Fibroblast of mammary gland (primary cell): ENCODE data around the gene NFRKB.
"Not testable (repeated sequence)": the region's sequence is repeated elsewhere in the genome, so short reads cannot be mapped to it uniquely, and the experiment has no call there.

ENCODE experiments used
- DNase-seq: peaks from one replicate; pipeline ENCODE4 v3.0.0-alpha.2; 2010; ENCODE audit warnings: low read depth
- H3K4me3 ChIP-seq: 2 replicates; pipeline ENCODE4 v1.5.1; 2011; ENCODE audit warnings: low read depth, mild to moderate bottlenecking, low read length, moderate library complexity; ENCODE audit not compliant: control insufficient read depth
- CTCF ChIP-seq: conservative IDR thresholded peaks from 2 replicates; pipeline ENCODE4 v1.5.1; 2011; ENCODE audit warnings: low read depth, low read length, inconsistent platforms; ENCODE audit not compliant: control insufficient read depth, insufficient read depth

NFRKB gene

DNA sequence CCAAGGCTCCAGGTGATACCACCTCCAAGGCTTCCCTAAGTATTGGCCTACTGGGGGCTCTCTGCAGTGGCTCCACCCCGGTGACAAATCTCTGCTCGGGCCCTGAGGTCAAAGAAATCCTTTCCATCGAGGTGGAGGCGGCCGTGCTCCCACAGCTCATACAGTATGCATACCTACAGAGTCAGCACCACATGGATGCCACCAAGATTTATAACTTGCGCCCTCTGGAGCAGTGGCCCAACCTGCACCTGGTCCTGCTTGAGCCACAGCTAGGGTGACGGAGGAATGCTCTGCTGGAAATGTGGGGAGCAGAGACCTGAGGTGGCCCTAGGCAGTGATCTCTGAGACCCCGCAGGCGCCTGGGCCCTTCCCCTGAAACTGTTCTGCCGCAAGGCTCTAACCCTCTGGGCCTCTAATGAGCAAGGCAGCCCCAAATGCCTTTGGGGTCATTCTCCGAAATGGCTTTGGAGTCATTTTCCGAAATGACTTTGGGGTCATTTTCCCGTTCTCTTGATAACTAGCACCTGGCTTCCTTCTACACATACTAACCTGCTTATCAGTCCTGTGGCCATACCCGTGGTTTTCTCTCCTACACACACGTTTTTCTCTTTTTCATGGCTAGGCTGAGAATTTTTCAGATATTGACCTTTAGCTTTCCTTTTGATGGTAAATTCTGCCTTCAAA, 45.8 kb downstream of the NFRKB start:
- no peak for DNase-seq
- no peak for TF ChIP-seq CTCF
- H3K4me3 ChIP-seq, result no peak overlapping the region

DNA sequence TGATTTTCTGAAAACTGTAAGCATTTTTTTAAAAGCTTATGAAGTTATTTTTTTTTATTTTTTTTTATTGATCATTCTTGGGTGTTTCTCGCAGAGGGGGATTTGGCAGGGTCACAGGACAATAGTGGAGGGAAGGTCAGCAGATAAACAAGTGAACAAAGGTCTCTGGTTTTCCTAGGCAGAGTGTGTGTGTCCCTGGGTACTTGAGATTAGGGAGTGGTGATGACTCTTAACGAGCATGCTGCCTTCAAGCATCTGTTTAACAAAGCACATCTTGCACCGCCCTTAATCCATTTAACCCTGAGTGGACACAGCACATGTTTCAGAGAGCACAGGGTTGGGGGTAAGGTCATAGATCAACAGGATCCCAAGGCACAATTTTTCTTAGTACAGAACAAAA, 48.0 kb downstream of the NFRKB start:
- not testable (repeated sequence) for H3K4me3 ChIP-seq, DNase-seq

DNA sequence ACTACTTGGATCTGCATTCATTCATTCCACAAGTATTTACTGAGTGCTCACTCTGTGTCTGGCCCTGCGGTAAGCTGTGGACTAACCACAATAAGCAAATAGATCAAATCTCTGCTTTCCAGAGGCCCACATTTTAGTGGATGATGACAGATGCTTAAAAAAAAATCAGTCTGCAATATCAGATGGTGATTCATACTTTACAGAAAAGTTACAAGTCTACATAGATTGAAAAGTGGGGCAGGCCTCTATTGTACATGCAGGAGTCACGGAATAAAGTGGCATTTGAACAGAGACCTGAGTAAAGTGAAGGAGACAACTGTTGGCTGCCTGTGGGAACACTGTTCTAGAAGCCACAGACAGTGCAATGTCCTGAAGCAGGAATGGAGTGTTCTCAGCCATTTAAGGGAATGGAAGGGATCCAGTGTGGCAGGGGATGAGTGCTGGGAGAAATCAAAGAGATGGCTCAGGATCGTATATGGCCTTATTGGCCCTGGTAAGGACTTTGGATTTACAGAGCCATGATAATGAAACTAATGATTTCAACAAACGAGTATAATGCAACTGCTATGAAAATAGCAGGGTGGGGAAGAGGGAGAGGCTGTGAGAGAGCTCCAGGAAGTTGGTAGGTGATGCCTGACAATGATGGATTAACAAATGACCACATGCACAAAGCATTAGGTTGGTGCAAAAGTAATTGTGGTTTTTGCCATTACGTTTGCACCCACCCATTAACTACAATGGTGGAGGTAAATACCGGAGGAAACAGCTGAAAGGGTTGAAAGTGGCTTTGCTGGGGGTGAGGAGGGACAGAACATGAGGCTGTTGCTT, 48.7 kb downstream of the NFRKB start:
- TF ChIP-seq CTCF, result no peak
- H3K4me3 ChIP-seq, result no peak overlapping the region
- peak; percentile 84 for DNase-seq
